HL-60/S4 (cell line): ENCODE data around the gene CRABP1.

ENCODE experiments used
- in situ Hi-C: fragments of 300-500 bp; cut with MboI; formaldehyde crosslinking; loops from 2 replicates; pipeline ENCODE4 v1.14.3; 2022; ENCODE audit warnings: low sequenced_read_pairs

Gene CRABP1

GRCh38 chr15:78343276-78344060 lies 3.3 kb downstream of the CRABP1 start:
- in situ Hi-C loops: no loop called here

- in situ Hi-C loops: no loop called here
Measured at GRCh38 chr15:78345396-78346125, 5.4 kb downstream of the CRABP1 start.

DNA sequence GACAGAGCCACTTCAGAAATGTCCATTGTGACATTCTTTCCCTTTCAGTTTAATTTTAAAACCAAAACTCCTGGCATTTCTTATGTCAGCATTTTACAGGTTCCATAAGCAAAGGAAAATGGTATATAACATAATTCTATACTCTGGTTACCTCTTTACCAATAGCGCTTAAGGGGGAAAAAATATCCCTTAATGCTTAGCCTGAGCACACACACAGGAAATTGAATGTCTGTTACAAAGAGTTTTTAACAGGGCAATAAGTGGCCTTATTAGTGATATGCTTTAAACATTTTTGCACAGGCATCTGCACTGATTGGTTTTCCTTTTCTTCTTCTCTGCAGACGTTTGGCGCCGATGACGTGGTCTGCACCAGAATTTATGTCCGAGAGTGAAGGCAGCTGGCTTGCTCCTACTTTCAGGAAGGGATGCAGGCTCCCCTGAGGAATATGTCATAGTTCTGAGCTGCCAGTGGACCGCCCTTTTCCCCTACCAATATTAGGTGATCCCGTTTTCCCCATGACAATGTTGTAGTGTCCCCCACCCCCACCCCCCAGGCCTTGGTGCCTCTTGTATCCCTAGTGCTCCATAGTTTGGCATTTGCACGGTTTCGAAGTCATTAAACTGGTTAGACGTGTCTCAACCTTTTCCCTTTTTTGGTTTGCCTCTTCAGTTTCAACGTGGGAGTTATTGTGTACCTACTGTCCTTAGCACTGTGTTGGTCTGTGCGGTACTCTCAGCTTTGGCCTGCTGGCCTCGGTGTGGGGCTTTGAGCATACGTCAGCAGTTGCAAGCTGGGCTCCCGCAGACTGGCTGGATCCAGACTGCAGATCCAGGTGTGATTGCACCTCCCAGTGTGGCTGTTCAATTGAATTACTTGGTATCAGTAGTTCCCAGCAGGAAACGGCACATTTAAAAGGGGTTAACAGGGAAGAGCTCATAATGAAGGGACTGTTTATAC lies 7.7 kb downstream of the CRABP1 start:
- in situ Hi-C loops: no loop called here

DNA sequence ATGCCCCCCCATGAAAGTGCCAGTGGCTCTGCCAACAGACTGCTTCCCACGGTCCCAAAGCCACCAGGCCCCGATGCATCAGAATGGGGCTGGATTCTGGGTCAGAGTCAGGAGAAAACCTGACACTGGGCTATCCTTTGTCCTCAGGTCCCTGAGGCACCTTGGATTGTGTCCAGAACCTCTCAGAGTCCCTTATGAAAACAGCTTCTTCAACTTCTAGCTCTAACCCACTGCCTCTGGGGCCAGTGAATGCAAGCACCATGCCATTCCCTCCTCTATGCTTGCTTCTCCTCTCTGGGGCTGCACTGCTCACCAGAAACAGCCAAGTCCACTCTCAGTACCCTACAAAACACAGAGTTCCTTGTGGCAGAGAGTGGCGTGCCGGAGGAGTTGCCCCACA lies 9.9 kb downstream of the CRABP1 start:
- in situ Hi-C loops: no loop called here

DNA sequence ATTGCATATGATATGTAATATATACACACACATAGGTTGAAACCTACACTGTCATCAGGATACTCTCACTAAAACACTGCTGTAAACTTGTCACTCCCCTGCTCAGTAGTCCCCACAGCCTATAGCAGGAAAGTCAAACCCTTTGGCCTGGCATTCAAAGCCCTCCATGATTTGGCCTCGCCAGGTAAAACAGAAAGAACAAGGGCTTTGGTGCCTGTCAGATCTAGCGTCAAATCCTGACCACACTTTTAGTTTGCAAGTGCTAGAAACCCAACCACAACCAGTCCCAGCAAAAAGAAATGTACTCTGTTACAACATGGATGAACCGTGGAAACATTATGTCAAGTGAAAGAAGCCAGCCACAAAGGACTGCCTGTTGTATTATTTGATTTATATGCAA lies 11.4 kb downstream of the CRABP1 start:
- in situ Hi-C loops: no loop called here

GRCh38 chr15:78353093-78353492 lies 12.9 kb downstream of the CRABP1 start:
- in situ Hi-C loops: no loop called here

GRCh38 chr15:78355177-78355576 lies 15.0 kb downstream of the CRABP1 start:
- in situ Hi-C loops: no loop called here

- in situ Hi-C loops: no loop called here
Measured at GRCh38 chr15:78358102-78358870, 18.1 kb downstream of the CRABP1 start.

GRCh38 chr15:78359041-78359808 lies 19.1 kb downstream of the CRABP1 start:
- in situ Hi-C loops: no loop called here

DNA sequence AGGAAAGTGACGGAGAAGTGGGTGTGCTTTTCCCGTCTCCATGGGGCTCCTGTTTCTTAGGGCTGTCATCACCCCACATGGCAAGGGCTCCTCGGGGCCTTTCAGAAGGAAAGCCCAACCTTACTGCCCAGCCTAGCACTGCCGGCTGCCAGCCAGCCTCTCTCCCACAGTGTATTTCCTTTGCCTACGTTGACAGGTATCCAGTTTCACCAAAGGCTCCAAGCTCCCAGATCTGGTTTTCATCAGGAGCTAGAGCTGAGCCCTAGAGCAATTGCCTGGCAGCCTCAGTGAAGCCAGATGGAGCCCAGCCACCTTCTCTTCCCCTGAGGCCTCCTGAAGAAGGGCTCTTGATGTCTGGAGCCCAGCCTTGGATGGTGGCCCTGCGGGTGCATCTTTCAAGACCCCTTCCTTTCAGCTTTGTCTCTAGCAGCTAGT lies 20.2 kb downstream of the CRABP1 start:
- in situ Hi-C loops: no loop called here

DNA sequence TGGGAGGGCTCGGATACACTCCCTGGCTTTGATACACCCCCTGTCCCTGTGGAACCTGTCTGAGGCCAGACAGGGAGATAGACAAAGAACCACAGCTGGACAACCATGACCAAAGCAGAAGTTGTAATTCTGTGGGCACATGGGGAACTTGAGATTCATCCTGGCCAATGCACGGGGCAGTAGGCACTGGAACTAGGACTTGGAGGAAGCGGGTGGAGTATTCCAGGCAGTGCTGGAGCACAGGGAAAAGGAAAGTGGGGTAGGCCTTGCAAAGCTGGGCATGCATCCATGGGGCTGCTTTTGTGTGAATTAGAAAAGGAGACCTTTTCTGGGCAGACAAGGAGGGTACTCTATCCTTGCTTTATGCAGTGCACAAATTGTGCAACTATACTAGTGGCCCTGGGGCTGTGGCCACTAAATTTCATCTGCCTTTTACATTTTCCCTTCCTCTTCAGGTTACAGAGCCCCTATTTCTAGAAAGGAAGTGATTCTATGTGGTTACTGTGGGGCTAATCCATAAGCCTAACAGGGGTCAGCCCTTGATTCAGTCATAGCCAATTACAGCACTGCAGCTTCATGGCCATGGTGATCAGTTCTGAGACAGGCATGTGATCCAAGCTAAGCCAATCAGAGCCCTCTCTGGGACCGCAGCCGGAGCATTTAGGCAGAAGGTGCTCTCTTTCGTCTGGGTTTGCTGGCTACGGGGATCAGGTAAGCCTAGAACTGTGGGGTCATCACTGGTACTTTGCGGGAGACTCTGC lies 21.0 kb downstream of the CRABP1 start:
- in situ Hi-C loops: no loop called here

GRCh38 chr15:78361771-78362506 lies 21.8 kb downstream of the CRABP1 start:
- in situ Hi-C loops: no loop called here

GRCh38 chr15:78362716-78363380 lies 22.7 kb downstream of the CRABP1 start:
- in situ Hi-C loops: no loop called here

- in situ Hi-C loops: no loop called here
Measured at GRCh38 chr15:78363381-78363734, 23.2 kb downstream of the CRABP1 start.

- in situ Hi-C loops: no loop called here
Measured at GRCh38 chr15:78364233-78364632, 24.1 kb downstream of the CRABP1 start.

DNA sequence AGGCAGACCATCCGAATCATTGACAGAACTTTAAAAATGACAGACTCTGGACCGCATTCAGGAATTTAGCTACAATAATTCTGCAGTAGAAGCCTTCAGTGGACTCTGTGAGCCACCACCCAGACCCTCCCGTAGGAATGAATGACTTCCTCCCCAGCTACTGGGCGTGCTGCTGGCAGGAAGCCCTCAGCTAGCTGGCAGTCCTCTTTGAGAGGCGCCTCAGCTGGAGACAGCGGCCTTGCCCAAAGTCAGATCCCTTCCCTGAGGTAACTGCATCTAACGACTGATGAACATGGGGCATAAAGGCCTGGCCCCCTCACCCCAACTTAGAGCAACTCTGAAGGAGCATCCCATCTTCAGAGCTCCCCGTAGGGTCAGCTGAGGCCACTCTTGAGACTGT lies 25.8 kb downstream of the CRABP1 start:
- in situ Hi-C loops: no loop called here

- in situ Hi-C loops: no loop called here
Measured at GRCh38 chr15:78366342-78366741, 26.2 kb downstream of the CRABP1 start.

GRCh38 chr15:78368651-78369050 lies 28.5 kb downstream of the CRABP1 start:
- in situ Hi-C loops: no loop called here
